Activated CD4-positive, alpha-beta T cell treated with anti-CD3 and anti-CD28 coated beads for 4 hours (primary cell): ENCODE results near the gene TBXAS1.

Experiments used
- DNase-seq, 2 donors: peaks; one replicate each; pipeline ENCODE4 v3.0.0-alpha.2; 2020

TBXAS1 gene

GRCh38 chr7:140007051-140007690, 178.1 kb downstream of the TBXAS1 start:
- DNase-seq: no peak

DNA sequence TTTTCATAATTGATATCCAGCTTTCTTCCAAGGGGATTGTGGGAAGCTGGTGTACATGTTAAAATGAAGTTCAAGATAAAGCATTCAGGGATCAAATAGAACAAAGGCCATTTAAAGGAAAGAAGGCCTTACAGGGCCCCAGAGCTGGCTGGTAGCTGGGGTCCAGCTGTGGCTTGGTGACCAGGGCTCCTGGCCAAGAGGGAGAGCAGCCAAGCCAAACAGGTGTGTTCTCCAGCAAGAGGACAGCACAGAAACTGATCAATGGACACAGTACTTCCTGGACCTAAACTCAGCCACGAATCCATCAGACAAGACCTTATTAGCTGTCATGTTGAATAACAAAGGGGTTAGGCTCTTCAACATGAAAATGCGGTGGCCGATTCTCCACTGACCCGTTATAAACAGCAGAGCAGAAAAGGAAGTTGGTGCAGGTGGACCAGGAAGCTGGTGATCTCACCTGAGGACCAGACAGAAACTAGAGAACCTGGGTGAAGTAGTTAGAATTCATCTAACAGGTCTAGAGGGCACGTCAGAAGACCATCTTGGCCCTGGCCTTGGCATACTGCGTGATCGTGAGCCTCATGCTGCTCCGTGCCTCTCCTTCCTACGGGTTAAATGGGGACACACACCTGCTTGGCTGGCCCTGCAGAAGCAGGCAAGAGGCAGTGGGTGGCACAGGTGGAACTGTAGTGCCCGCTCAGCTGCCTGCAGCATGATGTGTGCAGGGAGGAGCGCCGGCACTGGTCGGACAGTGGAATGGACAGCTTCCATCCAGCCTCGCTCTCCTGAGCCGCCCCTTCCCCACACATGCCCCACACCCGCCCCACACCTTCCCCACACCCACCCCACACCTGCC, 179.9 kb downstream of the TBXAS1 start:
- no peak for DNase-seq

DNA sequence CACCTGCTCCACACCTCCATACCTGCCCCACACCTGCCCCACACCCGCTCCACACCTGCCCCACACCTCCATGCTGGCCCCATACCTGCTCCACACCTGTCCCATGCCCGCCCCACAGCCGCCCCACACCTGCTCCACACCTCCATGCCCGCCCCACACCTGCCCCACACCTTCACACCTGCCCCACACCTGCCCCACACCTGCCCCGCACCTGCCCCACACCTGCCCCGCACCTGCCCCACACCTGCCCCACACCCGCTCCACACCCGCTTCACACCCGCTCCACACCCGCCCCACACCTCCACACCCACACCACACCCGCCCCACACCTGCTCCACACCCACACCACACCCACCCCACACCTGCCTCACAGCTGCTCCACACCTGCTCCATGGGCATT, 180.7 kb downstream of the TBXAS1 start:
- DNase-seq: no peak

GRCh38 chr7:140010194-140010895, 181.3 kb downstream of the TBXAS1 start:
- no peak for DNase-seq

DNA sequence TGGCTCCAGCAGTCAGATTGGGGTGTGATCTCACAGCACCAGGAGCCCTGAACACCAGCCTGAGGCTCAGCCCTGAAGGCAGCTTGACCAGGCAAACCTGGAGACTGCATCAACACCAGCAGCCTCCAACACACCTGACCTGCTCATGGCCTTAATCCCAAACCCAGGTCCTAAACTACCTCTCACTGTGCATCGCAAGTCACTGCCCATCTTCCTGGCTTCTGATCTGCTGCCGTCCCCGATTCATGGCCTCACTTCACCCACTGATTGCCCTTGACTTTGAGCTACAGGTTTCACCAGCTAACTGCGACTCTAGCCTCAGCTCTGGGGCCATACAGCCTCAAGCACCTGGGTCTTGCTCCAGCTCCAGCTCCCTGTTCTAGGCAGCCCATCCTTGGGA, 184.6 kb downstream of the TBXAS1 start:
- DNase-seq: no peak

GRCh38 chr7:140014123-140014522, 185.1 kb downstream of the TBXAS1 start:
- DNase-seq: no peak

DNA sequence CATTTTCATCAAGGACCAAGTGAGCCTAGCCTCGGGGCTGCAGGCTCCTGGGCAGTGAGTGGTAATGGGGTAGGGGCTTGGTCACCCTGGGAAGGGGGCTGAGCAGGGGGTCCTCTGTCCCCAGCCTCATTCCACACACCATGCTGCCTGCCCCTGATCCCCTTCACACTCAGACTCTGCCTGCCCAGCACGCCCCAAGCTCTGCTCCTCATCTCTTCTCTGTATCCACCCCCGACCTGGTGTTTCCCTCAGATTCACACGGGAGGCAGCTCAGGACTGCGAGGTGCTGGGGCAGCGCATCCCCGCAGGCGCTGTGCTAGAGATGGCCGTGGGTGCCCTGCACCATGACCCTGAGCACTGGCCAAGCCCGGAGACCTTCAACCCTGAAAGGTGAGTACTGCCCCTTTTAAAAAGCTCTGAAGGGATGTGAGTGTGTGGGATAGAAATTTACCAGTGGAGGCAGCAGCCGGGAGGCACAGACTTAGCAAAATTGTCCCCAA, 186.5 kb downstream of the TBXAS1 start:
- DNase-seq: no peak

- no peak for DNase-seq
Observed at GRCh38 chr7:140016540-140016939, 187.5 kb downstream of the TBXAS1 start.

DNA sequence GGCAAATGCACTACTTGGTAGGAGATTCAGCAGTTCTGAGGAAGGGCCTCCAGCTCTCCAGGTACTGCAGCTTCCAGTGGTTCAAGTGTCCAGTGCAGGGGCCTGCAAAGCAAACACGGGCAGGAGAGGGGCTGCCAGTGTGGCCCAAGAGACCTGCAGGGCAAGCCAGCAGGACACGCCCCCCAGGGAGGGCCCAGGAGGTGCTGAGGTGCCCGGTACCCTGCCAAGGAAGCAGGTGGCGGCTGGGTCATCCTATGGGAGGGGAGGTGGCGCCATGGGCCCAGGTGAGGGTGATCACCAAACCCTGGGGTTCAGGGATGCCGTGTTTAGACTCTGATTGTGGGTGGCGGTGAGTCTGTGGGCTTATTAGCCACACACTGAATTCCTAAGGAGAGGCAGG, 188.0 kb downstream of the TBXAS1 start:
- DNase-seq: no peak

- DNase-seq: no peak
Observed at GRCh38 chr7:140017543-140017942, 188.5 kb downstream of the TBXAS1 start.

GRCh38 chr7:140018125-140019043, 189.3 kb downstream of the TBXAS1 start:
- DNase-seq: no peak

GRCh38 chr7:140019172-140019571, 190.1 kb downstream of the TBXAS1 start:
- no peak for DNase-seq

DNA sequence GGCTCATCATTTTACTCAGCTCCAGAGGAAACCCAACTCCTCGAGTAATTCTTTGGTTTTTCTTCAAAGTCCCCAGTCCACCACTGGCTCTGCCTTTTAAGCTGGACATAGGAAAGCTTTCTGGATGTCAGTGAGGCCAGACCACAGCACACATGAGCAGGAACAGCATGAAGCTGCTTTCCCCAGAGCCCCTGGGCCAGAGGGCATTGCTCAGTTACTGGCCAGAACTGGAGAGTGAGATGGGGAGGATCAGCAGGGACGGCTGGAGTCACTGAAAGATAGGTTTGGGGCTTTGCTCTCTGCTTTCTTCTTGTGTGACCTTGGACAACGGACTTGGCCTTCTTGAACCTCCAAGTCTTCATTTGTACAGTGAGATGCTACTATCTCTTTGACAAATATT, 190.5 kb downstream of the TBXAS1 start:
- DNase-seq: no peak

GRCh38 chr7:140021603-140022002, 192.5 kb downstream of the TBXAS1 start:
- no peak for DNase-seq

- no peak for DNase-seq
Observed at GRCh38 chr7:140022582-140023211, 193.6 kb downstream of the TBXAS1 start.

DNA sequence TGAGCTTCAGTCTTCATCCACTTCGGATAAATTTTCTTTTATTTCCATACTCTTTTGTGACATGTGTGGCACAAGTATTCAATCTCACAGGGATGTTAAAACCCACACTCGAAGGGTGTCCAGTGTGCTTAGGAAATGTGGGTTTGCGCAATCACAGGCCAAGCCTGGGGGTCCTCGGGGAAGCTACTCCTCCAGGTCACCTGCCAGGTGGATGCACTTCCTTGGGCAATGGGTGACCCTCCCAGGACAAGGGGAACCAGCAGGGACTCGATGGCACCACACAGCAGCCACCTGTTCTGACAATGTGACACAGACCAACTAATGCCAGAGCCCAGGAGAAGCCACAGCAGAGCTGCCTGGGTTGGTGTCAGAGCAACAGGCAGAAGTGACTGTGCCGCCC, 194.7 kb downstream of the TBXAS1 start:
- no peak for DNase-seq

DNA sequence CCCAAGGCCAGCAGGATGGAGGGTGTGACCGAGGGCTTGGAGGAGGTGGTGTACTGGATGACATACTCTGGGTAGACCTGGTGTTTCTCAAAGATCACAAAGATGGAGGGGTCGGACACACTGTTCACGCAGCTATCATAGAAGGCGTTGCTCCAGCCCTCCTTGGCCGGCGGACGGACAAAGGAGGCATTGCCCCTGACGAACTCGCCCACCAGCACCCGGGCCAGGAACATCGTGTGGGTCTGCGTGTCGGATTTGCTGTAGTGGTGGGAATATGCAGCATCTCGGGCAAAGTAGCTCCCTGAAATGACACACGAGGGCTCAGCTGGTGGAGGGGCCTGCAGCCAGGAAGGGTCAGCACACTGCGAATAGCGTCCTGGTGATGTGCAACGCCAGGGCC, 195.5 kb downstream of the TBXAS1 start:
- no peak for DNase-seq

- DNase-seq: no peak
Observed at GRCh38 chr7:140025241-140025640, 196.2 kb downstream of the TBXAS1 start.

GRCh38 chr7:140025814-140026433, 196.9 kb downstream of the TBXAS1 start:
- DNase-seq: no peak

DNA sequence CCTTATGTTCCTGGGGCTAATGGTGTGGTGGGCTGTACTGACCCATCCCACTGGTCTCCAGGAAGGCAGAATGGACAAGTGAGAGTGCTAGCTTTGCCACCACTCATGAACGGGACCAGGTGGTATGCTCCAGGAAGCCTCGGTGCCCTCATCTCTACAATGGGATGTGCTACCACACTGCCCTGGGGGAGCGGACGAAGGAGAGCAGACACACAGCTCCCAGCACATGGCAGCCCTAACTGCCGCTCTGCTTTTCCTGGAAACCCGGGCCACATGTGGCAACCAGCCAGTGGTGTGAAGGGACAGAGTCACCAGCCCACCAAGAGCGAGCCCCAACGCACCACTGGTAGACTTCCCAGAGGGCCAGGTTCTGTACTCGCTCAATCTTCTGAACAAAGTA, 197.9 kb downstream of the TBXAS1 start:
- DNase-seq: no peak

GRCh38 chr7:140027858-140028257, 198.8 kb downstream of the TBXAS1 start:
- no peak for DNase-seq

DNA sequence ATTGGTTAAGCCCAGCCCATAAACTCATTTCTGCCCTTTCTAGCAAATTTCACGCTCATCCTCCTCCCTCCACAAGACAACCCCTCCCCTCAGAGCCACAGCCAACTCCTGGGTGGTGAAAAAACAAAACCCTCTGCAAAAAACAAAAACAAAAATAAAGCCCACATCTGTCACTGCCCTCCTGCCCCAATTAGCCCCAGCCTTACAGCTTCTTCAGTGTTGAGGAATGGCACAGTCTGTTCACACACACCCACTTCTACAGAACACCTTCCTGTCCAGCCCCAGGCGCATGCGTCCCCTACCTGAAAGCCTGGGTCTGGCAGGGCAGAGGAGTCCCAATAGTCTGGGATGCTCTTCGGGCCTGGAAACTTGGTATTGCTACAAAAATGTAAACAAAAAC, 199.2 kb downstream of the TBXAS1 start:
- no peak for DNase-seq
